Measurements from ENCODE around the gene CCDC51. TPM values are rescaled to one million over a fixed set of nuclear protein-coding genes. Genes with fewer than 3 reads are reported as not detected.

The CCDC51 gene
- total and polyA plus RNA-seq, 2 of the 13 experiments (the other 11 are each of a cell fraction or from before 2014, with no cell fraction given), result 18.1 to 29.4 TPM

GRCh38 chr3:48465531-48466378 lies 25.8 kb upstream of the CCDC51 start (continued):
- TF ChIP-seq GTF2F1 (IDR thresholded peaks at IDR 0.05; ENCODE audit: low read length), result no peak
- TF ChIP-seq BATF2 (CRISPR knock-in tag; IDR thresholded peaks at IDR 0.05), result no peak
- no peak for TF ChIP-seq ZNF343 (CRISPR knock-in tag; IDR thresholded peaks at IDR 0.05)
- TF ChIP-seq ZC3H4 (CRISPR knock-in tag; IDR thresholded peaks at IDR 0.05; ENCODE audit: borderline replicate concordance), result no peak
- no peak for TF ChIP-seq ZNF20 (CRISPR knock-in tag; IDR thresholded peaks at IDR 0.05)
- TF ChIP-seq PHF21A (CRISPR knock-in tag; IDR thresholded peaks at IDR 0.05), result peak; percentile 42; the same call in 1 of the 2 replicates
- TF ChIP-seq FOSL2 (CRISPR knock-in tag; IDR thresholded peaks at IDR 0.05), result peak; percentile 62
- TF ChIP-seq ZNF652 (CRISPR knock-in tag; IDR thresholded peaks at IDR 0.05; ENCODE audit: borderline replicate concordance, low read depth), result no peak
- TF ChIP-seq SRSF1 (optimal IDR thresholded peaks at IDR 0.05; ENCODE audit: low read depth, low read length), result no peak
- TF ChIP-seq, protein P1, sequence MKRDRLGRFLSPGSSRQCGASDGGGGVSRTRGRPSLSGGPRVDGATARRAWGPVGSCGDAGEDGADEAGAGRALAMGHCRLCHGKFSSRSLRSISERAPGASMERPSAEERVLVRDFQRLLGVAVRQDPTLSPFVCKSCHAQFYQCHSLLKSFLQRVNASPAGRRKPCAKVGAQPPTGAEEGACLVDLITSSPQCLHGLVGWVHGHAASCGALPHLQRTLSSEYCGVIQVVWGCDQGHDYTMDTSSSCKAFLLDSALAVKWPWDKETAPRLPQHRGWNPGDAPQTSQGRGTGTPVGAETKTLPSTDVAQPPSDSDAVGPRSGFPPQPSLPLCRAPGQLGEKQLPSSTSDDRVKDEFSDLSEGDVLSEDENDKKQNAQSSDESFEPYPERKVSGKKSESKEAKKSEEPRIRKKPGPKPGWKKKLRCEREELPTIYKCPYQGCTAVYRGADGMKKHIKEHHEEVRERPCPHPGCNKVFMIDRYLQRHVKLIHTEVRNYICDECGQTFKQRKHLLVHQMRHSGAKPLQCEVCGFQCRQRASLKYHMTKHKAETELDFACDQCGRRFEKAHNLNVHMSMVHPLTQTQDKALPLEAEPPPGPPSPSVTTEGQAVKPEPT (CRISPR knock-in tag; IDR thresholded peaks at IDR 0.05; ENCODE audit: low read depth), result 0 out of 2 replicates have a peak, but pooled peaks have one; percentile 50
- no peak for TF ChIP-seq ZNF552 (CRISPR knock-in tag; IDR thresholded peaks at IDR 0.05; ENCODE audit: borderline replicate concordance)
- no peak for TF ChIP-seq DNMT3B (CRISPR knock-in tag; conservative IDR thresholded peaks at IDR 0.05)
- no peak for TF ChIP-seq ZNF484 (CRISPR knock-in tag; IDR thresholded peaks at IDR 0.05; ENCODE audit: borderline replicate concordance, low read depth)
- TF ChIP-seq, protein P2, sequence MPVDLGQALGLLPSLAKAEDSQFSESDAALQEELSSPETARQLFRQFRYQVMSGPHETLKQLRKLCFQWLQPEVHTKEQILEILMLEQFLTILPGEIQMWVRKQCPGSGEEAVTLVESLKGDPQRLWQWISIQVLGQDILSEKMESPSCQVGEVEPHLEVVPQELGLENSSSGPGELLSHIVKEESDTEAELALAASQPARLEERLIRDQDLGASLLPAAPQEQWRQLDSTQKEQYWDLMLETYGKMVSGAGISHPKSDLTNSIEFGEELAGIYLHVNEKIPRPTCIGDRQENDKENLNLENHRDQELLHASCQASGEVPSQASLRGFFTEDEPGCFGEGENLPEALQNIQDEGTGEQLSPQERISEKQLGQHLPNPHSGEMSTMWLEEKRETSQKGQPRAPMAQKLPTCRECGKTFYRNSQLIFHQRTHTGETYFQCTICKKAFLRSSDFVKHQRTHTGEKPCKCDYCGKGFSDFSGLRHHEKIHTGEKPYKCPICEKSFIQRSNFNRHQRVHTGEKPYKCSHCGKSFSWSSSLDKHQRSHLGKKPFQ (CRISPR knock-in tag; IDR thresholded peaks at IDR 0.05; ENCODE audit: insufficient replicate concordance), result no peak
- no peak for TF ChIP-seq AGO1 (IDR thresholded peaks at IDR 0.05; ENCODE audit: low read depth, low read length, poor library complexity, severe bottlenecking)
- TF ChIP-seq, protein P3, sequence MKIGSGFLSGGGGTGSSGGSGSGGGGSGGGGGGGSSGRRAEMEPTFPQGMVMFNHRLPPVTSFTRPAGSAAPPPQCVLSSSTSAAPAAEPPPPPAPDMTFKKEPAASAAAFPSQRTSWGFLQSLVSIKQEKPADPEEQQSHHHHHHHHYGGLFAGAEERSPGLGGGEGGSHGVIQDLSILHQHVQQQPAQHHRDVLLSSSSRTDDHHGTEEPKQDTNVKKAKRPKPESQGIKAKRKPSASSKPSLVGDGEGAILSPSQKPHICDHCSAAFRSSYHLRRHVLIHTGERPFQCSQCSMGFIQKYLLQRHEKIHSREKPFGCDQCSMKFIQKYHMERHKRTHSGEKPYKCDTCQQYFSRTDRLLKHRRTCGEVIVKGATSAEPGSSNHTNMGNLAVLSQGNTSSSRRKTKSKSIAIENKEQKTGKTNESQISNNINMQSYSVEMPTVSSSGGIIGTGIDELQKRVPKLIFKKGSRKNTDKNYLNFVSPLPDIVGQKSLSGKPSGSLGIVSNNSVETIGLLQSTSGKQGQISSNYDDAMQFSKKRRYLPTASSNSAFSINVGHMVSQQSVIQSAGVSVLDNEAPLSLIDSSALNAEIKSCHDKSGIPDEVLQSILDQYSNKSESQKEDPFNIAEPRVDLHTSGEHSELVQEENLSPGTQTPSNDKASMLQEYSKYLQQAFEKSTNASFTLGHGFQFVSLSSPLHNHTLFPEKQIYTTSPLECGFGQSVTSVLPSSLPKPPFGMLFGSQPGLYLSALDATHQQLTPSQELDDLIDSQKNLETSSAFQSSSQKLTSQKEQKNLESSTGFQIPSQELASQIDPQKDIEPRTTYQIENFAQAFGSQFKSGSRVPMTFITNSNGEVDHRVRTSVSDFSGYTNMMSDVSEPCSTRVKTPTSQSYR (CRISPR knock-in tag; IDR thresholded peaks at IDR 0.05; ENCODE audit: borderline replicate concordance), result no peak
- TF ChIP-seq ZNF788 (CRISPR knock-in tag; IDR thresholded peaks at IDR 0.05; ENCODE audit: borderline replicate concordance), result peak; percentile 43; the same call in 1 of the 2 replicates
- TF ChIP-seq ZNF616 (CRISPR knock-in tag; IDR thresholded peaks at IDR 0.05; ENCODE audit: low read depth), result no peak
- TF ChIP-seq GRHL1 (CRISPR knock-in tag; conservative IDR thresholded peaks at IDR 0.05), result no peak
- no peak for TF ChIP-seq PAF1 (CRISPR knock-in tag; IDR thresholded peaks at IDR 0.05)

Measured in HepG2 (cell line).